Esophagus squamous epithelium (tissue), 5 donors: ENCODE measurements around the gene TIGD3. TPM values are rescaled to one million over a fixed set of nuclear protein-coding genes. Genes with fewer than 3 reads are reported as not detected.
A peak's percentile ranks its signal among the peaks of the same experiment; 100 is the strongest.

Experiments
- DNase-seq: peaks from one replicate; lab custom pipeline; 2025; lab: John Stamatoyannopoulos, UW
- H3K27ac ChIP-seq, 4 donors: fragments of 200-600 bp; sonication (generic); one replicate each; pipeline ENCODE4 v1.5.1; 2016 to 2019; ENCODE audit warnings: mild to moderate bottlenecking in 1 of 4
- H3K27me3 ChIP-seq, 4 donors: fragments of 200-600 bp; sonication (generic); 1 replicate in 3 of 4; 2 replicates in 1 of 4; pipeline versions ENCODE4 v1.5.1 to v1.6.0; 2017 to 2021; ENCODE audit warnings: antibody characterized with exemption in 1 of 4
- H3K36me3 ChIP-seq, 3 donors: fragments of 200-600 bp; sonication (generic); one replicate each; pipeline ENCODE4 v1.5.1; 2016 to 2019
- H3K4me1 ChIP-seq, 3 donors: fragments of 200-600 bp; sonication (generic); one replicate each; pipeline ENCODE4 v1.5.1; 2017 to 2019
- H3K4me3 ChIP-seq, 4 donors: fragments of 200-600 bp; sonication (generic); 1 replicate in 3 of 4; 2 replicates in 1 of 4; pipeline ENCODE4 v1.5.1; 2016 to 2019; ENCODE audit warnings: mild to moderate bottlenecking in 2 of 4, moderate library complexity in 1 of 4
- H3K9me3 ChIP-seq, 3 donors: fragments of 200-600 bp; sonication (generic); one replicate each; pipeline ENCODE4 v1.5.1; 2016 to 2019
- POLR2A ChIP-seq, 4 donors: fragments of 450-650 bp; IDR thresholded peaks; one replicate each; pipeline ENCODE4 v1.6.1; 2017; ENCODE audit warnings: antibody characterized with exemption in 4 of 4, mild to moderate bottlenecking in 4 of 4, moderate library complexity in 3 of 4
- WGBS, 2 donors: methylation state at CpG; one replicate each; pipeline ENCODE4 v1.1.5; 2018; 5-methylcytosine and 5-hydroxymethylcytosine counted together
- intact Hi-C: fragments of 100-400 bp; cut with DNase I; formaldehyde crosslinking; loops from one replicate; pipeline ENCODE4 v1.15.0; 2022
- total RNA-seq, 4 donors: library from RNA; depleted of rRNA; stranded (reverse); fragments of >200 nt; gene quantifications; one replicate each; pipeline ENCODE4 v1.1.0, GENCODE V29; 2016
- TF ChIP-seq, protein P1 (sequence below), 6 experiments: fragments of 450-650 bp in 4 of 6; fragments of 200-600 bp in 2 of 6; sonication (generic) in 2 of 6; IDR thresholded peaks; one replicate each; pipeline ENCODE4 v1.5.1; 2016 to 2019; ENCODE audit warnings: antibody characterized with exemption in 6 of 6, mild to moderate bottlenecking in 4 of 6, moderate library complexity in 4 of 6
- donor health status: DM: yes; HTN: yes; CAD: no.

The TIGD3 gene
- total RNA-seq, 4 donors from 2014 or later = 0.13 to 1.3 (median 0.56) TPM

DNA sequence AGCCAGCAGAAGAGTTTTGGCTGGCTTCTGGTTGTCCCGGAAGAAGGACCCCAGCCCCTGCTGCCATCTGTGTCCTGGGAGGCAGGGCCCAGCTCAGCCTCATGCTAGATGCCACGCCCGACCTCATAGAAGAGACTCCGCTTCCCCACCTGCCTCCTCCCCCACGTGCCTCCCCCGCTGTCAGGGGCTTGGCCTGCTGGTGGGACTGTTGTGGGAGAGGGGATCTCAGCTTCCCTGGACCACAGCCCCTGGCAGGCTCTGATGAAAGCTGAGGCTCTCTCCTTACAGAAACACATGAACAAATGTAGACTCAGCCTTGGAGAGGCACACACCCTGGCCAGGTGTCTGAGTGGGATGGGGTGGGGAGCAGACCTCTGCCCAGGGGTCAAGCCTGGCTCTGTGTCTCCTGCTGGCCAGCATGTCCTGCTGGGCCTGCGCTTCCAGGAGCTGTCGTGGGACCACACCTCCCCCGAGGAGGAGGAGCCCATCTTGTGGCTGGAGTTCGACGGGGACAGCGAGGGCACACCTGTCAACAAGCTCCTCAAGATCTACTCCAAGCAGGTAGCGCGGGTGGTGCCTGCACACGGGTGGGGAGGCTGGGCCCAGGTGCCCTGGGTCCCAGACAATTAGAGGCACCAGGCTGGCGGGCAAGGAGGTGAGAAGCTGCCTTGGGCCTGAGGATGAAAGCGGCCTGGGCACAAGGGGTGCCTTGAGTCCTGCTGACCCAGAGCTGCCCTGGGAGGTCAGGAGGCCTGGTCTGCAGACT is 45.9 kb downstream of the TIGD3 start:
- DNase-seq = no peak
- Histone ChIP-seq H3K9me3 (no peaks in the 10 kb centered on the region), H3K4me1 (peaks cover 0 to 13% (median 7%) of the 10 kb centered on the region in 3 donors), H3K27me3 (no peaks in the 10 kb centered on the region), H3K36me3 (peaks cover 64 to 98% (median 65%) of the 10 kb centered on the region in 3 donors), H3K4me3 (no peak overlapping the region), H3K27ac (no peak overlapping the region)
- WGBS, 2 donors = 81 to 91% methylated on average over 7 to 8 of the region's 17 CpGs
- no peak for TF ChIP-seq POLR2A (IDR thresholded peaks at IDR 0.05)
- TF ChIP-seq, protein P1, sequence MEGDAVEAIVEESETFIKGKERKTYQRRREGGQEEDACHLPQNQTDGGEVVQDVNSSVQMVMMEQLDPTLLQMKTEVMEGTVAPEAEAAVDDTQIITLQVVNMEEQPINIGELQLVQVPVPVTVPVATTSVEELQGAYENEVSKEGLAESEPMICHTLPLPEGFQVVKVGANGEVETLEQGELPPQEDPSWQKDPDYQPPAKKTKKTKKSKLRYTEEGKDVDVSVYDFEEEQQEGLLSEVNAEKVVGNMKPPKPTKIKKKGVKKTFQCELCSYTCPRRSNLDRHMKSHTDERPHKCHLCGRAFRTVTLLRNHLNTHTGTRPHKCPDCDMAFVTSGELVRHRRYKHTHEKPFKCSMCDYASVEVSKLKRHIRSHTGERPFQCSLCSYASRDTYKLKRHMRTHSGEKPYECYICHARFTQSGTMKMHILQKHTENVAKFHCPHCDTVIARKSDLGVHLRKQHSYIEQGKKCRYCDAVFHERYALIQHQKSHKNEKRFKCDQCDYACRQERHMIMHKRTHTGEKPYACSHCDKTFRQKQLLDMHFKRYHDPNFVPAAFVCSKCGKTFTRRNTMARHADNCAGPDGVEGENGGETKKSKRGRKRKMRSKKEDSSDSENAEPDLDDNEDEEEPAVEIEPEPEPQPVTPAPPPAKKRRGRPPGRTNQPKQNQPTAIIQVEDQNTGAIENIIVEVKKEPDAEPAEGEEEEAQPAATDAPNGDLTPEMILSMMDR (IDR thresholded peaks at IDR 0.05) = no peak
- intact Hi-C loops = no loop called here

DNA sequence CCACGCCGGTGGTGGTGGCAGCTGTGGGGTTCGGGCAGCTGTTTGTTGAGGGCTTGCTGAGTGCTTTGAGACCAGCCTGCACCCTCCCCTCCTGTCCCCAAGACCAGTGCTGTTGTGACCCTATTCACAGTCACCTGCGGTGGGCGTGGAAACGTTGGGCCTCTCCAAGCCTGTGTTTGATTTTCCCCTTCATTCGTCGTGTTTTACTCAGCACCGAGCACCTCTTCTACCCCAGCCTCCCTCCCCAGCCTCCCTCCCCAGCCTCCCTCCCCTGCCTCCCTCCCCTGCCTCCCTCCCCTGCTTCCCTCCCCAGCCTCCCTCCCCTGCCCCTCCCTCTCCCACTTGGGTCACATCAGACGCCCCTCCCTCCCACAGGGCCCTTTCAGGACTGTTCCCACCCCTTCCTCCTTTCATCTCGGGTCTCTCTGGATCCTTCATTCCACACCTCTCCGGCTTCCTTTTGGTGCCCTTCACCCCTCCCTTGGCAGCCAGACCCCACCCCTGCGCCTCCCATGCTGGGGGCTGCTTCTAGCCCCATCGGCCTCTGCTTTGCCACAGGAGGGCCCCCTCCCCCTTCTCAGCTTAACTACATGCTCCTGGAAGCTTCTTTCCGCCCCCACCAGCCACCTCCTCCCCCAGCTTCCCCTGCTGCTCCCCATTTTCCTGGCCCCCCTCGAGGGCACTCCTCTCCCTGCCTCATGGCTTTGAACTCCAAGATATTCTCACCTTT is 46.7 kb downstream of the TIGD3 start:
- intact Hi-C loops = no loop called here
- Histone ChIP-seq H3K4me3 (no peak overlapping the region), H3K27ac (no peak overlapping the region), H3K4me1 (peaks cover 0 to 13% (median 7%) of the 10 kb centered on the region in 3 donors), H3K9me3 (no peaks in the 10 kb centered on the region), H3K27me3 (no peaks in the 10 kb centered on the region), H3K36me3 (peaks cover 62 to 98% (median 64%) of the 10 kb centered on the region in 3 donors)
- TF ChIP-seq POLR2A (IDR thresholded peaks at IDR 0.05) = no peak
- TF ChIP-seq, protein P1 (IDR thresholded peaks at IDR 0.05) = no peak
- WGBS, 2 donors = 80 to 81% methylated on average over 16 of the region's 16 CpGs
- no peak for DNase-seq

DNA sequence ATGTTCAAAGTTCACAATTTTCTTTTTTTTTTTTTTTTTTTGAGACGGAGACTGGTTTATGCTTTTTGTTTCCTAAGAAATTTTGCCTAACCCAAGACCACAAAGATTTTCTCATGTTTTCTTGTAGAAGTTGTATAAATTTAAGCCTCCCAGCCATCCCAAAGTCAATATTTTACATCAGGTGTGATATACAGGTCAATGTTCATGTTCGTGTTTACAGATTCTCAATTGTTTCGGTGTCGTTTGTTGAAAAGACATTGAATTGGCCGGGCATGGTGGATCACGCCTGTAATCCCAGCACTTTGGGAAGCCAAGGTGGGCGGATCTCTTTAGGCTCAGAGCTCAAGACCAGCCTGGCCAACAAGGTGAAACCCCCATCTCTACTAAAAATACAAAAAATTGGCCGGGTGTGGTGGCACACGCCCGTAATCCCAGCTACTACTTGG is 47.3 kb downstream of the TIGD3 start:
- no peak overlapping the region for H3K4me3 ChIP-seq
- no peak overlapping the region for H3K27ac ChIP-seq
- intact Hi-C loops = no loop called here
- peaks cover 60 to 98% (median 64%) of the 10 kb centered on the region in 3 donors for H3K36me3 ChIP-seq
- H3K9me3 ChIP-seq = no peaks in the 10 kb centered on the region
- TF ChIP-seq, protein P1 (IDR thresholded peaks at IDR 0.05) = no peak
- TF ChIP-seq POLR2A (IDR thresholded peaks at IDR 0.05) = no peak
- 64 to 66% methylated on average over 6 to 10 of the region's 10 CpGs for whole genome bisulfite sequencing, 2 donors
- no peak for DNase-seq
- peaks cover 0 to 13% (median 7%) of the 10 kb centered on the region in 3 donors for H3K4me1 ChIP-seq
- H3K27me3 ChIP-seq = no peaks in the 10 kb centered on the region

DNA sequence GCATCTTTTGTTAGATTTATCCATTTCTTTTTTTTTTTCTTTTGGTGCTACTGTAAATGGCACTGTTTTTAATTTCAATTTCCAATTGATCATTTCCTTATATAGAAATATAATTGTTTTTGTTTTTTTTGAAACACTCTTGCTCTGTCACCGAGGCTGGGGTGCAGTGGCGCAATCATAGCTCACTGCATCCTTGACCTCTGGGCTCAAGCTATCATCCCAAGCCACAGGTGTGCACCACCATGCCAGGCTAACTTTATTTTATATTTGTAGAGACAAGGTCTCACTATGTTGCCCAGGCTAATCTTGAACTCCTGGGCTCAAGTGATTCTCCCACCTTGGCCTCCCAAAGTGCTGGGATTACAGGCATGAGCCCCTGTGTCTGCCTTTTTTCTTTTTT is 48.2 kb downstream of the TIGD3 start:
- WGBS, 2 donors = 72 to 80% methylated on average over 2 of the region's 2 CpGs
- Histone ChIP-seq H3K27me3 (no peaks in the 10 kb centered on the region), H3K27ac (peak overlapping the region in 1 of 4 donors; percentile 68), H3K4me3 (no peak overlapping the region), H3K4me1 (peaks cover 0 to 13% (median 7%) of the 10 kb centered on the region in 3 donors), H3K9me3 (no peaks in the 10 kb centered on the region), H3K36me3 (peaks cover 53 to 98% (median 62%) of the 10 kb centered on the region in 3 donors)
- intact Hi-C loops = no loop called here
- TF ChIP-seq POLR2A (IDR thresholded peaks at IDR 0.05) = no peak
- TF ChIP-seq, protein P1 (IDR thresholded peaks at IDR 0.05) = no peak
- no peak for DNase-seq
